GM18519 (cell line): ENCODE measurements around the gene HOXD10.

Experiments
- ATAC-seq: cut with Tn5 transposase; IDR thresholded peaks from one replicate; pipeline ENCODE4 v1.9.1; 2021; ENCODE audit warnings: mild to moderate bottlenecking, moderate library complexity; ENCODE audit not compliant: unreplicated experiment, low FRiP score

Gene HOXD10

DNA sequence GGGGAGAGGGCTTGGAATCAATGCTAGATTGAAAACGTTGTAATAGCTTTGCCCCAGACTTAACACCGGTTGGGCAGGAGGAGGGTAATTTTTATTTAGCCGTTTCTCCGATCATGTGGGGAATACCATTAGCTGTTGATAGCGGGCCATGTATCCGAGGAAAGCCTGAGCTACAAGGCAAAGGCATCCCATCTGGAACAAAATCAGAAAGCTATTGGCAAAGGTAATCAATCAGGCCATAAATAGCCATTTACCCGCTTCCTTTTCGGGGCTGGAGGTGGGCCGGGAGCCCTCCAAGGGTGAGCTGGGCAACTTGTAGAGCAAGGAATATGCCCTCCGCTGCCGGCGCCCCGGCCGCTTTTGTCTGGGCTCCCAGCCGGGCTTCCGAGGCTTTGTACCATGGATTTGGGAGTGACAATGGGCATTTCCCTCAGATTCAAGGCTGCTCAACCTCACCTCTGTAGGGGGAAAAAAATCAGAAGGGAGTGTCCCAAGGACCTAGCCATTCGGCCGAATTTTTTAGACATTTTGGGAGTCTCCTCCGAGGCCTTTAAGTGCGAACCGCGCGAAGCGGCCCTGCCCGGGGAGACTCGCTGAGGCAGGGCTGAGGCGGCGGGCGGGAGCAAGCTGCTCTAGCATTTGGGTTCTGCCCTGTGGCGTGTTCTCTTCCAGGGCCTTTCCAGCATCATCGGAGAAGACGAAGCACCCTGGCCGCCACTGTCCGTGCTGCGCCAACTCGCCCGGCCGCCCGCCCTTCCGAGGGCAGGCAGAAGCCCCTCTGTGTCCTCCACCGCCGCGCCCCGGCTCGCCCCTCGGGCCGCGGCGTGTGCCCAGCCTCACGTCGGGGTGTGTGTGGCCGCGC lies 4.8 kb downstream of the HOXD10 start:
- ATAC-seq: no peak

- no peak for ATAC-seq
Observed at GRCh38 chr2:176122052-176122682, 5.6 kb downstream of the HOXD10 start.

DNA sequence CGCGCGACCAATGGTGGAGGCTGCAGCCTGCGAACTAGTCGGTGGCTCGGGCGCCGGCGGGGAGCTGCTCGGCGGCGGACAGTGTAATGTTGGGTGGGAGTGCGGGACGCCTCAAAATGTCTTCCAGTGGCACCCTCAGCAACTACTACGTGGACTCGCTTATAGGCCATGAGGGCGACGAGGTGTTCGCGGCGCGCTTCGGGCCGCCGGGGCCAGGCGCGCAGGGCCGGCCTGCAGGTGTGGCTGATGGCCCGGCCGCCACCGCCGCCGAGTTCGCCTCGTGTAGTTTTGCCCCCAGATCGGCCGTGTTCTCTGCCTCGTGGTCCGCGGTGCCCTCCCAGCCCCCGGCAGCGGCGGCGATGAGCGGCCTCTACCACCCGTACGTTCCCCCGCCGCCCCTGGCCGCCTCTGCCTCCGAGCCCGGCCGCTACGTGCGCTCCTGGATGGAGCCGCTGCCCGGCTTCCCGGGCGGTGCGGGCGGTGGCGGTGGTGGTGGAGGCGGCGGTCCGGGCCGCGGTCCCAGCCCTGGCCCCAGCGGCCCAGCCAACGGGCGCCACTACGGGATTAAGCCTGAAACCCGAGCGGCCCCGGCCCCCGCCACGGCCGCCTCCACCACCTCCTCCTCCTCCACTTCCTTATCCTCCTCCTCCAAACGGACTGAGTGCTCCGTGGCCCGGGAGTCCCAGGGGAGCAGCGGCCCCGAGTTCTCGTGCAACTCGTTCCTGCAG lies 6.3 kb downstream of the HOXD10 start, which contains the start of gene HOXD9:
HOXD9 (plus strand) TSS at position 37 of the 728 bp plus-strand sequence; CDS start at position 87, 50 bp downstream.
- ATAC-seq: no peak

- ATAC-seq: no peak
Observed at GRCh38 chr2:176123411-176124109, 7.0 kb downstream of the HOXD10 start.

DNA sequence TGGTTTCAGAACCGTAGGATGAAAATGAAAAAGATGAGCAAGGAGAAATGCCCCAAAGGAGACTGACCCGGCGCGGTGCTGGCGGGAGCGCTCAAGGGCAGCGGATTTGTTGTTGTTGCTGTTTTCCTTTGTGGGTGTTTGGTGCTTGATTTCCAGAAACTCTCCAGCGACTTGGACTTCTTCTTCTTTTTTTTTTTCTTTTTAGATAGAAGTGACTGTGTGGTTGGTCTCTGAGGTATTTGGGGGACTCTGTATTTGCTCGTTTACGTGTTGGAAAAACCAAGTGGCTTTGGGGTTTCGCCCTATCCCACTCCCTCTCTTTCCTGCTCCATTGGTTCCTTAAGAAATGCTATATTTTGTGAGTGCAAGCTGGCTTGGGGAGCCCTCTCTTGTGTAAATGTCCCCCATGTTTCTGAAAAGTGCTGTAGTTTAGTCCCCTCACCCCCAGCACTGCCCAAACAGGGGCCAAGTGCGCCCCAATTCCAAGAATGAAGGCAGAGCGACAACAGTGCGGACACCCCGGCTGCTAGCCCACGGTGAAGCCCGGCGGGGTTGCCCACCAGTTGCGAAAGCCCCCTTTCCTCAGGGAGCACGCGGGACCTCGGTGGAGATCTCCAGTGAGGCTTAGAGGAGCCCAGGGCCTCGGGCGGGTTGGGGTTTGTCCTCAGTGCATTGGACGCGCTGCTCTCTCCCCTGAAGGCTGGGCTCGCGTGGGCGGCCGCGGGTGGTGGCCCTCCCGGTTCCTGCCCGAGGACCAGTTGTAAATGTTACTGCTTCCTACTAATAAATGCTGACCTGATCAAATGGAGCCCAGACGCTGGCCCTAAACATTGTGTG lies 7.8 kb downstream of the HOXD10 start:
- ATAC-seq: no peak

DNA sequence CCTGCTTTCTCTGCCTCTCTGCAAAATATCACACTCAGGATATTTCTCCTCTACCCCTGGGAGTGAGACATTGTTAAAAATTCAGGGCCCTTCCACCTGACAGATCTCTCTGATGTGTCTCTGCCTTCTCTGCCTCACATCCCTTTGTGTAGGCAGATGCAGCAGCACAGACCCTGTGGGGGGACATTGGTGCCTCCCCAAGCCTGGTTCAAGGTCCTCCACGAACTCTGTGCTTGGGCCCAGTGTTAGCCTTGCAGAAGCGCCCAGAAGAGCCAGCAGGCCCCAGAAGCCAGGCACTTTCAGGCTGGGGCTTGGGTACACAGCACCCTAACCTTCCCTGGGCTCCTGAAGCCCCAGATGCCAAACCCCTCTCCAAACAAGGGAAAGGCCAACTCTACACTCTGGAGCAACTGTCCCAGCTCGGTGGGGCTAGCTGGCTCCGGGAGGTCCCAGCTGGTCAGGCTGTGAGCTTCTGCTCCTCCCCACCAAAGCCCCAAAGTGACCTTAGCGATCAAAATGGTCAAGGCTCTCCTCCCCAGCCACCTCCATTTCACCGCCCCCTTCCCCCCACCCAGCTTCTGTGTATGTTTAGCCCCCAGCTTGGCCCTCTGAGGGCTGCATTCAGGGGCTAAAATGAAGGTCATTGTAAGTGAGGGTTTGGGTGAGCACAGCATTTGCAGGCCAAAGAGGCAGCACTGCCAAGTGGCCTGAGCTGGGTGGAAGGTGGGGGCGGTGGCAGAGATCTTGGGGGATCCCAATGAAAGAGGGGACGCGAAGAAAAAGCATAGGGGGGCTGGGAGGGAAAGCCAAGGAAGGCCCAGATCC lies 8.6 kb downstream of the HOXD10 start:
- ATAC-seq: no peak

DNA sequence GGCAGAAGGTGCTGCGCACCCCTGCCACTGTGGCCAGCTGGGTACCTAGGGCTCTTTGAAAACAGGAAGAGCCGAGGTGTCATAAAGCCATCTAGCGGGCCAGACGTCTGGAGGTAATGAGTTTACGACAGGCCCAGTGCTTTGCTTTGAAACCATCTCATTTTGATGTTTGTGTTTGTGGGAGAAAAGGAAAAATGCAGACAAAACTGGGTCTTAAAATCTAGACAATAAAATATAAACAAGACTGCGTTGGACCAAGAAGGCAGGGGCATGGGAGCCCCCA lies 9.1 kb downstream of the HOXD10 start:
- no peak for ATAC-seq

- ATAC-seq: no peak
Observed at GRCh38 chr2:176126929-176127773, 10.6 kb downstream of the HOXD10 start.

DNA sequence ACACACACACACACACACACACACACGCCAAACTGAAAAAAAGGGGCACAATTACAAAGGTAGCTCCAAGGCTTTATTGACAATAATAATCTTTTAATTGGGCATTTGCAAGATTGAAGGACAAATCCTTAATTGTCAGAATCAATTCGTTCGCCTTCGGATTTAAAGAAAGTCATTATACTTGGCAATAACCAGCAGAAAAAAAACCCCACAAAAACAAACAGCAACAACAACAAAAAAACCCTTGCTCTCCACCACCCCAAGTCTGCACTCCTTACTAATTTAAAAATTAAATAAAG lies 11.1 kb downstream of the HOXD10 start:
- ATAC-seq: no peak

- ATAC-seq: no peak
Observed at GRCh38 chr2:176128172-176128981, 11.8 kb downstream of the HOXD10 start.

- no peak for ATAC-seq
Observed at GRCh38 chr2:176128982-176129796, 12.6 kb downstream of the HOXD10 start, which contains the start of gene HOXD8. Gene HOXD8 (plus strand): TSS chr2:176129705. CDS start chr2:176130367, 662 bp downstream.

GRCh38 chr2:176129813-176130146 lies 13.2 kb downstream of the HOXD10 start:
- ATAC-seq: no peak

- ATAC-seq: no peak
Observed at GRCh38 chr2:176130147-176130956, 13.8 kb downstream of the HOXD10 start.

- ATAC-seq: no peak
Observed at GRCh38 chr2:176130957-176131847, 14.6 kb downstream of the HOXD10 start.

DNA sequence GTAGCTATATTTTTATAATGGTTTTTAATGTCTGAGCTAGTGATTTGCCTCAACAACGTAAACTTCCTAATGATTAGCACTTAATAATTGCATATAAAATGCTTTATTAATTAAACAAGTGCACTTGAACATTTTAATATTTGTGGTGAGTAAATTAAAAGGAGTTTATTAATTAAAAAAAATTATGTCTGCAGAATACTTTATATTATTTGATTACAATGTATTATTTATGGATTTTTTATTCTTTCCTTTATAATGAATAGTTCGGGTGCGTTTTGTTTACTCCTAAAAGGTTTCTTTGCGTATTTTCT lies 15.2 kb downstream of the HOXD10 start:
- no peak for ATAC-seq
